Left ventricle myocardium inferior (tissue), 1 donor: Measurements from ENCODE around the gene DIPK1C. TPM values are rescaled to one million over a fixed set of nuclear protein-coding genes. Genes with fewer than 3 reads are reported as not detected.
A peak's percentile ranks its signal among the peaks of the same experiment; 100 is the strongest.

Experiments used
- DNase-seq: peaks from one replicate; pipeline ENCODE4 v3.0.0-alpha.2; 2020
- H3K27ac ChIP-seq: fragments of 200-600 bp; replicated peaks from 2 replicates; pipeline ENCODE4 v1.8.0; 2021
- H3K27me3 ChIP-seq: fragments of 200-600 bp; 2 replicates; pipeline ENCODE4 v1.8.0; 2021; ENCODE audit warnings: low read depth
- H3K36me3 ChIP-seq: fragments of 200-600 bp; 2 replicates; pipeline ENCODE4 v1.8.0; 2021
- H3K4me1 ChIP-seq: fragments of 200-600 bp; 2 replicates; pipeline ENCODE4 v1.8.0; 2021
- H3K4me3 ChIP-seq: fragments of 200-600 bp; 2 replicates; pipeline ENCODE4 v1.8.0; 2021; ENCODE audit warnings: mild to moderate bottlenecking, moderate library complexity
- H3K9me3 ChIP-seq: fragments of 200-600 bp; replicated peaks from 2 replicates; pipeline ENCODE4 v1.8.0; 2021
- CTCF ChIP-seq: fragments of 200-600 bp; IDR thresholded peaks from 2 replicates; pipeline ENCODE4 v1.8.0; 2021; ENCODE audit warnings: antibody characterized with exemption, mild to moderate bottlenecking, borderline replicate concordance
- intact Hi-C: fragments of 100-400 bp; cut with micrococcal nuclease; formaldehyde crosslinking; loops from one replicate; pipeline ENCODE4 v1.11.0; 2022
- total RNA-seq: library from RNA; stranded (reverse); fragmentation: NEBNext Ultra II Directional; extraction: Animal tissue kit (Norgen Biotek cat#: 25700); gene quantifications from one replicate; pipeline ENCODE4 v1.2.1, GENCODE V29; 2021
- donor health status: DM: no; HTN: yes; CAD: no; lungs with severe emphysema.

The DIPK1C gene
- total RNA-seq, 1 donor from 2014 or later = 6.4 TPM

GRCh38 chr18:74476140-74476539, 19.0 kb upstream of the DIPK1C start:
- H3K9me3 ChIP-seq = peaks cover under 1% of the 10 kb centered on the region
- no peaks in the 10 kb centered on the region for H3K27me3 ChIP-seq
- peaks cover 7% of the 10 kb centered on the region for H3K4me1 ChIP-seq
- TF ChIP-seq CTCF = peak; percentile 89
- H3K36me3 ChIP-seq = no peaks in the 10 kb centered on the region
- no peak overlapping the region for H3K27ac ChIP-seq
- DNase-seq = peak; percentile 42
- intact Hi-C loops = loop anchor here (5.0 kb wide), 1 partner anchor 124 kb away; no protein-coding TSS in a partner anchor
- no peak overlapping the region for H3K4me3 ChIP-seq

- intact Hi-C loops = no loop called here
- no peaks in the 10 kb centered on the region for H3K36me3 ChIP-seq
- no peak overlapping the region for H3K4me3 ChIP-seq
- no peaks in the 10 kb centered on the region for H3K27me3 ChIP-seq
- TF ChIP-seq CTCF = no peak
- peaks cover 13% of the 10 kb centered on the region for H3K9me3 ChIP-seq
- H3K27ac ChIP-seq = no peak overlapping the region
- peaks cover 7% of the 10 kb centered on the region for H3K4me1 ChIP-seq
- no peak for DNase-seq
These were observed 17.0 kb upstream of the DIPK1C start for GRCh38 chr18:74473976-74474640.

GRCh38 chr18:74472312-74472711, 15.2 kb upstream of the DIPK1C start:
- intact Hi-C loops = no loop called here
- Histone ChIP-seq H3K4me1 (peaks cover 14% of the 10 kb centered on the region), H3K4me3 (no peak overlapping the region), H3K36me3 (no peaks in the 10 kb centered on the region), H3K9me3 (peaks cover 13% of the 10 kb centered on the region), H3K27ac (peak overlapping the region; percentile 31), H3K27me3 (no peaks in the 10 kb centered on the region)
- TF ChIP-seq CTCF = no peak
- no peak for DNase-seq

- intact Hi-C loops = no loop called here
- peak overlapping the region; percentile 43 for H3K27ac ChIP-seq
These were observed 11.5 kb upstream of the DIPK1C start for GRCh38 chr18:74468547-74469061.

GRCh38 chr18:74465775-74466174, 8.7 kb upstream of the DIPK1C start:
- H3K4me3 ChIP-seq = no peak overlapping the region
- no peak for DNase-seq
- peaks cover 7% of the 10 kb centered on the region for H3K4me1 ChIP-seq
- no peaks in the 10 kb centered on the region for H3K27me3 ChIP-seq
- no peak for TF ChIP-seq CTCF
- intact Hi-C loops = no loop called here
- peaks cover 9% of the 10 kb centered on the region for H3K9me3 ChIP-seq
- H3K27ac ChIP-seq = no peak overlapping the region
- no peaks in the 10 kb centered on the region for H3K36me3 ChIP-seq

More at GRCh38 chr18:74468547-74469061, 11.5 kb upstream of the DIPK1C start:
- DNase-seq = no peak
- Histone ChIP-seq H3K27me3 (no peaks in the 10 kb centered on the region), H3K36me3 (no peaks in the 10 kb centered on the region), H3K9me3 (peaks cover 13% of the 10 kb centered on the region), H3K4me1 (peaks cover 7% of the 10 kb centered on the region), H3K4me3 (no peak overlapping the region)
- no peak for TF ChIP-seq CTCF
